H1 (cell line): ENCODE measurements around the gene ITPK1. TPM values are rescaled to one million over a fixed set of nuclear protein-coding genes. Genes with fewer than 3 reads are reported as not detected.

Source experiments
- CTCF ChIA-PET: fragments of 300-600 bp; sonication (Branson Sonifier 250); formaldehyde crosslinking; loops from one replicate; lab custom pipeline; 2021; ENCODE audit not compliant: partially characterized antibody; lab: Charles Lee
- POLR2A ChIA-PET: fragments of 300-600 bp; sonication (Branson Sonifier 250); formaldehyde crosslinking; loops from one replicate; lab custom pipeline; 2021; ENCODE audit warnings: inconsistent platforms; ENCODE audit not compliant: partially characterized antibody; lab: Charles Lee
- DNase-seq, 2 experiments: peaks; one replicate each; pipeline versions ENCODE4 v3.0.0 to v3.0.0-alpha.2; 2010 to 2022; ENCODE audit warnings: low spot score in 2 of 2, low read depth in 1 of 2, mixed read lengths in 1 of 2
- FAIRE-seq: peaks from 2 replicates; lab custom pipeline; 2011; peaks lifted over from hg19 to GRCh38; lab: Jason Lieb, UNC
- H2AFZ ChIP-seq: 2 replicates; pipeline ENCODE4 v1.8.1; 2012; ENCODE audit warnings: low read length, inconsistent platforms
- H2AK5ac ChIP-seq: 2 replicates; pipeline ENCODE4 v1.6.1; 2013; ENCODE audit warnings: low read depth, low read length
- H2BK120ac ChIP-seq: replicated peaks from 2 replicates; pipeline ENCODE3; 2013; ENCODE audit warnings: low read depth, low read length, inconsistent platforms
- H2BK12ac ChIP-seq: 2 replicates; pipeline ENCODE4 v1.6.1; 2013; ENCODE audit warnings: low read depth, low read length
- H2BK15ac ChIP-seq: 2 replicates; pipeline ENCODE4 v1.6.1; 2013; ENCODE audit warnings: low read length
- H2BK20ac ChIP-seq: 2 replicates; pipeline ENCODE4 v1.6.1; 2013; ENCODE audit warnings: low read length
- H2BK5ac ChIP-seq: 2 replicates; pipeline ENCODE4 v1.6.1; 2013; ENCODE audit warnings: low read depth, low read length
- H3K14ac ChIP-seq: 2 replicates; pipeline ENCODE4 v1.6.1; 2013; ENCODE audit warnings: inconsistent platforms; ENCODE audit not compliant: insufficient read length
- H3K18ac ChIP-seq: 2 replicates; pipeline ENCODE4 v1.6.1; 2013; ENCODE audit warnings: low read length; ENCODE audit errors: extremely low read depth
- H3K23ac ChIP-seq: 2 replicates; pipeline ENCODE4 v1.6.1; 2013; ENCODE audit warnings: inconsistent platforms; ENCODE audit not compliant: insufficient read length
- H3K23me2 ChIP-seq: 2 replicates; pipeline ENCODE4 v1.6.1; 2013; ENCODE audit warnings: low read depth, low read length
- H3K27ac ChIP-seq: 2 replicates; pipeline ENCODE4 v1.6.1; 2011; ENCODE audit warnings: low read depth, low read length, inconsistent platforms
- H3K27me3 ChIP-seq, 4 experiments: replicated peaks in 1 of 4; 1 replicate in 1 of 4; 2 replicates in 3 of 4; pipeline versions ENCODE4 v1.6.1 to v1.8.1; 2011 to 2013; ENCODE audit warnings: low read length in 3 of 4, mild to moderate bottlenecking in 3 of 4, inconsistent platforms in 2 of 4, mixed read lengths in 2 of 4, moderate library complexity in 1 of 4; ENCODE audit not compliant: control insufficient read depth in 3 of 4, insufficient read depth in 3 of 4; ENCODE audit errors: extremely low read depth in 1 of 4
- H3K36me3 ChIP-seq, 4 experiments: 2 replicates each; pipeline versions ENCODE4 v1.6.1 to v1.8.1; 2011 to 2013; ENCODE audit warnings: mild to moderate bottlenecking in 4 of 4, low read length in 3 of 4, moderate library complexity in 2 of 4, control low read depth in 1 of 4, inconsistent platforms in 1 of 4; ENCODE audit not compliant: insufficient read depth in 4 of 4, control insufficient read depth in 2 of 4
- H3K4ac ChIP-seq: replicated peaks from 2 replicates; pipeline ENCODE3; 2013; ENCODE audit warnings: low read length, low read depth, mixed read lengths, inconsistent platforms; ENCODE audit not compliant: insufficient read length
- H3K4me1 ChIP-seq, 4 experiments: replicated peaks in 1 of 4; 1 replicate in 1 of 4; 2 replicates in 3 of 4; pipeline versions ENCODE4 v1.6.1 to v1.8.1; 2011 to 2013; ENCODE audit warnings: low read length in 3 of 4, inconsistent platforms in 2 of 4, mixed read lengths in 1 of 4; ENCODE audit not compliant: insufficient read depth in 4 of 4, control insufficient read depth in 3 of 4
- H3K4me2 ChIP-seq, 2 experiments: 2 replicates each; pipeline versions ENCODE4 v1.6.1 to v1.8.1; 2011 to 2013; ENCODE audit warnings: low read depth in 2 of 2, low read length in 2 of 2, control low read depth in 1 of 2, inconsistent platforms in 1 of 2, mild to moderate bottlenecking in 1 of 2; ENCODE audit not compliant: insufficient read depth in 1 of 2
- H3K4me3 ChIP-seq, 4 experiments: fragments of 200-600, 300-600 bp in 1 of 4; sonication (generic), shearing (Covaris generic), sonication (Bioruptor Twin) in 1 of 4; 2 replicates each; pipeline versions ENCODE4 v1.5.1 to v1.8.1; 2011 to 2016; ENCODE audit warnings: low read length in 4 of 4, low read depth in 3 of 4, control low read depth in 2 of 4, inconsistent platforms in 2 of 4, mild to moderate bottlenecking in 2 of 4, mixed read lengths in 1 of 4, moderate library complexity in 1 of 4; ENCODE audit not compliant: insufficient read depth in 2 of 4; ENCODE audit errors: extremely low read depth in 1 of 4
- H3K56ac ChIP-seq: replicated peaks from 2 replicates; pipeline ENCODE3; 2013; ENCODE audit warnings: low read depth, mild to moderate bottlenecking, mixed read lengths, low read length, inconsistent platforms; ENCODE audit not compliant: insufficient read length
- H3K79me1 ChIP-seq: 2 replicates; pipeline ENCODE4 v1.6.1; 2013; ENCODE audit warnings: low read depth, low read length, control low read depth
- H3K79me2 ChIP-seq, 2 experiments: 2 replicates each; pipeline versions ENCODE4 v1.6.1 to v1.8.1; 2012 to 2013; ENCODE audit warnings: low read length in 2 of 2, mild to moderate bottlenecking in 2 of 2, inconsistent platforms in 1 of 2; ENCODE audit not compliant: insufficient read depth in 2 of 2, control insufficient read depth in 1 of 2
- H3K9ac ChIP-seq, 4 experiments: replicated peaks in 1 of 4; 1 replicate in 1 of 4; 2 replicates in 3 of 4; pipeline versions ENCODE4 v1.6.1 to v1.8.1; 2011 to 2013; ENCODE audit warnings: low read depth in 3 of 4, low read length in 3 of 4, control low read depth in 2 of 4, mild to moderate bottlenecking in 2 of 4, moderate library complexity in 2 of 4, inconsistent platforms in 1 of 4; ENCODE audit errors: extremely low read depth in 1 of 4
- H3K9me3 ChIP-seq, 2 experiments: 2 replicates each; pipeline versions ENCODE4 v1.6.1 to v1.8.1; 2012 to 2013; ENCODE audit warnings: mild to moderate bottlenecking in 2 of 2, moderate library complexity in 2 of 2, control low read depth in 1 of 2, inconsistent platforms in 1 of 2, low read depth in 1 of 2, low read length in 1 of 2, mixed read lengths in 1 of 2; ENCODE audit not compliant: insufficient read depth in 2 of 2
- H4K20me1 ChIP-seq, 2 experiments: replicated peaks in 1 of 2; 2 replicates each; pipeline versions ENCODE3 to v1.8.1; 2011 to 2013; ENCODE audit warnings: inconsistent platforms in 2 of 2, low read length in 2 of 2, mild to moderate bottlenecking in 1 of 2; ENCODE audit not compliant: insufficient read depth in 2 of 2, control insufficient read depth in 1 of 2
- H4K5ac ChIP-seq: 2 replicates; pipeline ENCODE4 v1.6.1; 2013; ENCODE audit warnings: low read length, low read depth, mixed read lengths, inconsistent platforms; ENCODE audit not compliant: insufficient read length
- H4K8ac ChIP-seq: 2 replicates; pipeline ENCODE4 v1.8.0; 2013; ENCODE audit warnings: mild to moderate bottlenecking, moderate library complexity, low read length, inconsistent platforms; ENCODE audit not compliant: insufficient read depth; ENCODE audit errors: extremely low read depth
- H4K91ac ChIP-seq: replicated peaks from 2 replicates; pipeline ENCODE3; 2013; ENCODE audit warnings: low read length, mixed read lengths, inconsistent platforms; ENCODE audit not compliant: insufficient read length
- CTCF ChIP-seq, 3 experiments: IDR thresholded peaks; 1 replicate in 2 of 3; 2 replicates in 1 of 3; pipeline versions ENCODE4 v1.5.1 to v1.6.1; 2011; ENCODE audit warnings: low read length in 3 of 3, mild to moderate bottlenecking in 3 of 3, inconsistent platforms in 2 of 3, low read depth in 1 of 3, moderate library complexity in 1 of 3; ENCODE audit not compliant: insufficient read depth in 1 of 3; ENCODE audit errors: control extremely low read depth in 1 of 3
- HDAC6 ChIP-seq: IDR thresholded peaks from one replicate; pipeline ENCODE4 v1.7.1; 2012; ENCODE audit warnings: low read depth, mild to moderate bottlenecking, inconsistent platforms, low read length, moderate library complexity
- RAD21 ChIP-seq, 2 experiments: IDR thresholded peaks in 1 of 2; conservative IDR thresholded peaks in 1 of 2; 2 replicates each; pipeline ENCODE4 v1.6.1; 2011; ENCODE audit warnings: low read depth in 2 of 2, low read length in 2 of 2, improper control_type of control experiment in 1 of 2, inconsistent platforms in 1 of 2, mild to moderate bottlenecking in 1 of 2, moderate library complexity in 1 of 2
- SIN3A ChIP-seq, 2 experiments: IDR thresholded peaks in 1 of 2; conservative IDR thresholded peaks in 1 of 2; 2 replicates each; pipeline ENCODE4 v1.6.1; 2011 to 2012; ENCODE audit warnings: low read length in 2 of 2, improper control_type of control experiment in 1 of 2, low read depth in 1 of 2, mild to moderate bottlenecking in 1 of 2
- WGBS, 2 experiments: shearing (Covaris generic) in 1 of 2; methylation state at CpG; one replicate each; pipeline versions ENCODE4 v1.1.6 to v1.1.7; 2013 to 2015; ENCODE audit warnings: low lambda C conversion rate in 2 of 2, mixed read lengths in 2 of 2, inconsistent platforms in 1 of 2, low coverage in 1 of 2, missing lambda C conversion rate in 1 of 2; ENCODE audit not compliant: insufficient replicate concordance in 2 of 2, insufficient coverage in 1 of 2, insufficient read length in 1 of 2; ENCODE audit errors: extremely low coverage in 1 of 2, missing lambda C conversion rate in 1 of 2; 5-methylcytosine and 5-hydroxymethylcytosine counted together
- polyA plus RNA-seq, 7 experiments: library from polyadenylated mRNA; depleted of rRNA in 3 of 7; stranded (reverse) in 5 of 7; unstranded in 2 of 7; fragments of >200 nt in 5 of 7; fragments of 200-250 nt in 2 of 7; gene quantifications; 1 replicate in 5 of 7; 2 replicates in 1 of 7; 4 replicates in 1 of 7; pipeline versions ENCODE4 v1.2.1 to v1.2.3, GENCODE V29; 2011 to 2013; ENCODE audit warnings: missing spikeins in 2 of 7, mixed read lengths in 2 of 7
- total RNA-seq: library from RNA; stranded (reverse); fragmentation: NEBNext Ultra II Directional; extraction: Animal tissue kit (Norgen Biotek cat#: 25700); gene quantifications from 2 replicates; pipeline ENCODE4 v1.2.1, GENCODE V29; 2021

ITPK1 gene
- total and polyA plus RNA-seq, 2 of the 8 experiments (the other 6 are each of a cell fraction or from before 2014, with no cell fraction given), result 108 to 143 TPM

DNA sequence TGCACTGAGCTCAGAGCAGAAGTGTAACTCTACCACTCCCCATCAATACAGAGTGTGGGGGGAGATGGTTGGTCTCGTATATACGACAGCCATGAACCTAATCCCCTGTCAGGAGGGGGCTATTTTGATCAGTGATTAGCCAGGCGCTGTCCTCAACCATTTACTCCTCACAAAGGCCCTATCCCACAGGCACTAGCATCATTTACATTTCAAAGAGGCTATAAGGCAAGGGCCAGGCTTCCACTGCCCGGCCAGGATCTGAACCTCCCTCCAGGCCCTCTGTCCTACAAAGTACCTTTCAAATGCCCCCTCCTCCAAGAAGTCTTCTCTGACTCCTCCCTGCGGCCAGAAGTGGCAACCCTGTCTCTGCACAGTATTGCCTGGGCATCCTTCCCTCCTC, 74.7 kb downstream of the ITPK1 start:
- peak in 1 of 3 experiments; percentile 14; a peak in 1 of 4 replicates for TF ChIP-seq CTCF (IDR thresholded peaks at IDR 0.05; ENCODE audit: control extremely low read depth in 1 of 3, insufficient read depth in 1 of 3, low read depth in 1 of 3, low read length in 3 of 3)
- no peak for TF ChIP-seq HDAC6
- TF ChIP-seq SIN3A (conservative IDR thresholded peaks at IDR 0.05 in 1 of 2, IDR thresholded peaks at IDR 0.05 in 1 of 2; ENCODE audit: low read depth in 1 of 2, low read length in 2 of 2), result peak in 1 of 2 experiments; percentile 39; a peak in 1 of 4 replicates
- TF ChIP-seq RAD21 (IDR thresholded peaks at IDR 0.05 in 1 of 2, conservative IDR thresholded peaks at IDR 0.05 in 1 of 2; ENCODE audit: low read depth in 2 of 2, low read length in 2 of 2), result peak in 1 of 2 experiments; percentile 5; a peak in 1 of 4 replicates
- H2BK120ac ChIP-seq, result no peak overlapping the region
- H2AFZ ChIP-seq, result no peak overlapping the region
- 30% methylated on average over 5 of the region's 5 CpGs; no CpG with 5 or more reads in 1 of the 2 experiments for WGBS, 2 experiments
- no peaks in the 10 kb centered on the region for H3K36me3 ChIP-seq
- peak; percentile 80 for FAIRE-seq
- peak overlapping the region; percentile 0 for H3K4ac ChIP-seq
- peak overlapping the region; percentile 93; the same call in 1 of the 2 replicates for H2AK5ac ChIP-seq
- DNase-seq, result no peak
- peak overlapping the region; percentile 39 for H3K18ac ChIP-seq
- no peaks in the 10 kb centered on the region for H3K27me3 ChIP-seq
- H2BK20ac ChIP-seq, result peak overlapping the region; percentile 53; the same call in 1 of the 2 replicates
- H3K14ac ChIP-seq, result no peak overlapping the region
- H4K8ac ChIP-seq, result no peak overlapping the region
- ChIA-PET POLR2A (no interaction called here), CTCF (interaction anchor here (0.8 to 2.4 kb wide), 8 partner anchors 8 to 108 kb away, joined by 3 to 16 read pairs (median 3); no protein-coding TSS in a partner anchor)
- H3K4me1 ChIP-seq, result peaks cover 20 to 68% (median 48%) of the 10 kb centered on the region in 4 experiments
- H3K4me3 ChIP-seq, result no peak overlapping the region; a peak in 1 of 8 replicates
- no peaks in the 10 kb centered on the region for H3K23me2 ChIP-seq
- peaks cover 9 to 15% of the 10 kb centered on the region in 2 experiments for H4K20me1 ChIP-seq
- no peak overlapping the region for H4K5ac ChIP-seq
- no peak overlapping the region for H3K56ac ChIP-seq
- peaks cover 17% of the 10 kb centered on the region for H3K79me1 ChIP-seq
- H2BK15ac ChIP-seq, result no peak overlapping the region
- peak overlapping the region; percentile 82; the same call in 1 of the 2 replicates for H2BK12ac ChIP-seq
- no peaks in the 10 kb centered on the region for H3K9me3 ChIP-seq
- H3K27ac ChIP-seq, result no peak overlapping the region
- peak overlapping the region; percentile 85 for H2BK5ac ChIP-seq
- H3K79me2 ChIP-seq, result peaks cover 0 to 84% of the 10 kb centered on the region in 2 experiments; a peak in 2 of 4 replicates
- no peak overlapping the region for H3K23ac ChIP-seq
- peak overlapping the region; percentile 49 for H3K4me2 ChIP-seq
- peak overlapping the region; percentile 32 for H4K91ac ChIP-seq
- no peak overlapping the region for H3K9ac ChIP-seq
